ENCODE results near the gene ASPSCR1. TPM values are rescaled to one million over a fixed set of nuclear protein-coding genes. Genes with fewer than 3 reads are reported as not detected.

The ASPSCR1 gene
- total and polyA plus RNA-seq, 2 of the 13 experiments (the other 11 are each of a cell fraction or from before 2014, with no cell fraction given) = 274 to 314 TPM

DNA sequence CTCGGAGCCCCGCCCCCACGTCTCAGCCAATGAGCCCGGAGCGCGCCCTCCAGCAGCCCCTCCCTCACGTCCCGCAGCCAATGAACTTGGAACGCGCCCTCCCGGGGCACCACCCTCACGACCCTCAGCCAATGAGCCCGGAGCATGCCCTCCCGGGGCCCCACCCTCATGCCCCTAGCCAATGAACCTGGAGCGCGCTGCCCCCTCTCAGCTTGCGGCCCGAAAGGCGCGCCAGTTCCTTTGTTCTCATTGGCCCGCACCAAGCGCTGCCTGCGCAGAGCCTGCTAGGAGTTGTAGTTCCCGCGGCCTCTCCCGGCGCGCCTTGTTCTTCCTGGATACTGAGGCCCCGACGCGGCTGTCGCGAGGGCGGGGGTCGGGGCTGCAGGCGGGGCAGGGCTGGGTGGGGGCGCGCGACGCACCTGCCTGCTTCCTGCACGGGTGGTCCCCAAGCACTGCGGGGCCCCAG, 45.6 kb downstream of the ASPSCR1 start, which contains the start of gene LRRC45 (continued):
- no peak for TF ChIP-seq ZNF484 (CRISPR knock-in tag; IDR thresholded peaks at IDR 0.05; ENCODE audit: borderline replicate concordance, low read depth)
- no peak for TF ChIP-seq ZSCAN29 (CRISPR knock-in tag; conservative IDR thresholded peaks at IDR 0.05)
- peak; percentile 60; the same call in 1 of the 2 replicates for TF ChIP-seq ELF3 (CRISPR knock-in tag; IDR thresholded peaks at IDR 0.05)
- TF ChIP-seq ZNF660 (CRISPR knock-in tag; IDR thresholded peaks at IDR 0.05; ENCODE audit: borderline replicate concordance, low read depth) = no peak
- TF ChIP-seq HNRNPUL1 (IDR thresholded peaks at IDR 0.05; ENCODE audit: low read depth, low read length) = no peak
- no peak for TF ChIP-seq PLRG1 (conservative IDR thresholded peaks at IDR 0.05)
- TF ChIP-seq, protein P1, sequence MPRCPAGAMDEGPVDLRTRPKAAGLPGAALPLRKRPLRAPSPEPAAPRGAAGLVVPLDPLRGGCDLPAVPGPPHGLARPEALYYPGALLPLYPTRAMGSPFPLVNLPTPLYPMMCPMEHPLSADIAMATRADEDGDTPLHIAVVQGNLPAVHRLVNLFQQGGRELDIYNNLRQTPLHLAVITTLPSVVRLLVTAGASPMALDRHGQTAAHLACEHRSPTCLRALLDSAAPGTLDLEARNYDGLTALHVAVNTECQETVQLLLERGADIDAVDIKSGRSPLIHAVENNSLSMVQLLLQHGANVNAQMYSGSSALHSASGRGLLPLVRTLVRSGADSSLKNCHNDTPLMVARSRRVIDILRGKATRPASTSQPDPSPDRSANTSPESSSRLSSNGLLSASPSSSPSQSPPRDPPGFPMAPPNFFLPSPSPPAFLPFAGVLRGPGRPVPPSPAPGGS (CRISPR knock-in tag; IDR thresholded peaks at IDR 0.05) = no peak
- TF ChIP-seq, protein P2, sequence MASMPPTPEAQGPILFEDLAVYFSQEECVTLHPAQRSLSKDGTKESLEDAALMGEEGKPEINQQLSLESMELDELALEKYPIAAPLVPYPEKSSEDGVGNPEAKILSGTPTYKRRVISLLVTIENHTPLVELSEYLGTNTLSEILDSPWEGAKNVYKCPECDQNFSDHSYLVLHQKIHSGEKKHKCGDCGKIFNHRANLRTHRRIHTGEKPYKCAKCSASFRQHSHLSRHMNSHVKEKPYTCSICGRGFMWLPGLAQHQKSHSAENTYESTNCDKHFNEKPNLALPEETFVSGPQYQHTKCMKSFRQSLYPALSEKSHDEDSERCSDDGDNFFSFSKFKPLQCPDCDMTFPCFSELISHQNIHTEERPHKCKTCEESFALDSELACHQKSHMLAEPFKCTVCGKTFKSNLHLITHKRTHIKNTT (CRISPR knock-in tag; IDR thresholded peaks at IDR 0.05) = no peak
- TF ChIP-seq MYNN (CRISPR knock-in tag; IDR thresholded peaks at IDR 0.05; ENCODE audit: low read depth) = no peak
- no peak for TF ChIP-seq NAIF1 (CRISPR knock-in tag; IDR thresholded peaks at IDR 0.05; ENCODE audit: borderline replicate concordance)
- no peak for TF ChIP-seq MEIS2 (CRISPR knock-in tag; IDR thresholded peaks at IDR 0.05)
- no peak for TF ChIP-seq ZNF251 (CRISPR knock-in tag; IDR thresholded peaks at IDR 0.05)
- no peak for TF ChIP-seq DMAP1 (CRISPR knock-in tag; IDR thresholded peaks at IDR 0.05)
- TF ChIP-seq, protein P3, sequence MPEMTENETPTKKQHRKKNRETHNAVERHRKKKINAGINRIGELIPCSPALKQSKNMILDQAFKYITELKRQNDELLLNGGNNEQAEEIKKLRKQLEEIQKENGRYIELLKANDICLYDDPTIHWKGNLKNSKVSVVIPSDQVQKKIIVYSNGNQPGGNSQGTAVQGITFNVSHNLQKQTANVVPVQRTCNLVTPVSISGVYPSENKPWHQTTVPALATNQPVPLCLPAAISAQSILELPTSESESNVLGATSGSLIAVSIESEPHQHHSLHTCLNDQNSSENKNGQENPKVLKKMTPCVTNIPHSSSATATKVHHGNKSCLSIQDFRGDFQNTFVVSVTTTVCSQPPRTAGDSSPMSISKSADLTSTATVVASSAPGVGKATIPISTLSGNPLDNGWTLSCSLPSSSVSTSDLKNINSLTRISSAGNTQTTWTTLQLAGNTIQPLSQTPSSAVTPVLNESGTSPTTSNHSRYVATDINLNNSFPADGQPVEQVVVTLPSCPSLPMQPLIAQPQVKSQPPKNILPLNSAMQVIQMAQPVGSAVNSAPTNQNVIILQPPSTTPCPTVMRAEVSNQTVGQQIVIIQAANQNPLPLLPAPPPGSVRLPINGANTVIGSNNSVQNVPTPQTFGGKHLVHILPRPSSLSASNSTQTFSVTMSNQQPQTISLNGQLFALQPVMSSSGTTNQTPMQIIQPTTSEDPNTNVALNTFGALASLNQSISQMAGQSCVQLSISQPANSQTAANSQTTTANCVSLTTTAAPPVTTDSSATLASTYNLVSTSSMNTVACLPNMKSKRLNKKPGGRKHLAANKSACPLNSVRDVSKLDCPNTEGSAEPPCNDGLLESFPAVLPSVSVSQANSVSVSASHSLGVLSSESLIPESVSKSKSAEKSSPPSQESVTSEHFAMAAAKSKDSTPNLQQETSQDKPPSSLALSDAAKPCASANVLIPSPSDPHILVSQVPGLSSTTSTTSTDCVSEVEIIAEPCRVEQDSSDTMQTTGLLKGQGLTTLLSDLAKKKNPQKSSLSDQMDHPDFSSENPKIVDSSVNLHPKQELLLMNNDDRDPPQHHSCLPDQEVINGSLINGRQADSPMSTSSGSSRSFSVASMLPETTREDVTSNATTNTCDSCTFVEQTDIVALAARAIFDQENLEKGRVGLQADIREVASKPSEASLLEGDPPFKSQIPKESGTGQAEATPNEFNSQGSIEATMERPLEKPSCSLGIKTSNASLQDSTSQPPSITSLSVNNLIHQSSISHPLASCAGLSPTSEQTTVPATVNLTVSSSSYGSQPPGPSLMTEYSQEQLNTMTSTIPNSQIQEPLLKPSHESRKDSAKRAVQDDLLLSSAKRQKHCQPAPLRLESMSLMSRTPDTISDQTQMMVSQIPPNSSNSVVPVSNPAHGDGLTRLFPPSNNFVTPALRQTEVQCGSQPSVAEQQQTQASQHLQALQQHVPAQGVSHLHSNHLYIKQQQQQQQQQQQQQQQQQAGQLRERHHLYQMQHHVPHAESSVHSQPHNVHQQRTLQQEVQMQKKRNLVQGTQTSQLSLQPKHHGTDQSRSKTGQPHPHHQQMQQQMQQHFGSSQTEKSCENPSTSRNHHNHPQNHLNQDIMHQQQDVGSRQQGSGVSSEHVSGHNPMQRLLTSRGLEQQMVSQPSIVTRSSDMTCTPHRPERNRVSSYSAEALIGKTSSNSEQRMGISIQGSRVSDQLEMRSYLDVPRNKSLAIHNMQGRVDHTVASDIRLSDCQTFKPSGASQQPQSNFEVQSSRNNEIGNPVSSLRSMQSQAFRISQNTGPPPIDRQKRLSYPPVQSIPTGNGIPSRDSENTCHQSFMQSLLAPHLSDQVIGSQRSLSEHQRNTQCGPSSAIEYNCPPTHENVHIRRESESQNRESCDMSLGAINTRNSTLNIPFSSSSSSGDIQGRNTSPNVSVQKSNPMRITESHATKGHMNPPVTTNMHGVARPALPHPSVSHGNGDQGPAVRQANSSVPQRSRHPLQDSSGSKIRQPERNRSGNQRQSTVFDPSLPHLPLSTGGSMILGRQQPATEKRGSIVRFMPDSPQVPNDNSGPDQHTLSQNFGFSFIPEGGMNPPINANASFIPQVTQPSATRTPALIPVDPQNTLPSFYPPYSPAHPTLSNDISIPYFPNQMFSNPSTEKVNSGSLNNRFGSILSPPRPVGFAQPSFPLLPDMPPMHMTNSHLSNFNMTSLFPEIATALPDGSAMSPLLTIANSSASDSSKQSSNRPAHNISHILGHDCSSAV (CRISPR knock-in tag; IDR thresholded peaks at IDR 0.05; ENCODE audit: borderline replicate concordance) = no peak
- no peak for TF ChIP-seq REXO4 (CRISPR knock-in tag; IDR thresholded peaks at IDR 0.05; ENCODE audit: borderline replicate concordance)
- TF ChIP-seq, protein P4, sequence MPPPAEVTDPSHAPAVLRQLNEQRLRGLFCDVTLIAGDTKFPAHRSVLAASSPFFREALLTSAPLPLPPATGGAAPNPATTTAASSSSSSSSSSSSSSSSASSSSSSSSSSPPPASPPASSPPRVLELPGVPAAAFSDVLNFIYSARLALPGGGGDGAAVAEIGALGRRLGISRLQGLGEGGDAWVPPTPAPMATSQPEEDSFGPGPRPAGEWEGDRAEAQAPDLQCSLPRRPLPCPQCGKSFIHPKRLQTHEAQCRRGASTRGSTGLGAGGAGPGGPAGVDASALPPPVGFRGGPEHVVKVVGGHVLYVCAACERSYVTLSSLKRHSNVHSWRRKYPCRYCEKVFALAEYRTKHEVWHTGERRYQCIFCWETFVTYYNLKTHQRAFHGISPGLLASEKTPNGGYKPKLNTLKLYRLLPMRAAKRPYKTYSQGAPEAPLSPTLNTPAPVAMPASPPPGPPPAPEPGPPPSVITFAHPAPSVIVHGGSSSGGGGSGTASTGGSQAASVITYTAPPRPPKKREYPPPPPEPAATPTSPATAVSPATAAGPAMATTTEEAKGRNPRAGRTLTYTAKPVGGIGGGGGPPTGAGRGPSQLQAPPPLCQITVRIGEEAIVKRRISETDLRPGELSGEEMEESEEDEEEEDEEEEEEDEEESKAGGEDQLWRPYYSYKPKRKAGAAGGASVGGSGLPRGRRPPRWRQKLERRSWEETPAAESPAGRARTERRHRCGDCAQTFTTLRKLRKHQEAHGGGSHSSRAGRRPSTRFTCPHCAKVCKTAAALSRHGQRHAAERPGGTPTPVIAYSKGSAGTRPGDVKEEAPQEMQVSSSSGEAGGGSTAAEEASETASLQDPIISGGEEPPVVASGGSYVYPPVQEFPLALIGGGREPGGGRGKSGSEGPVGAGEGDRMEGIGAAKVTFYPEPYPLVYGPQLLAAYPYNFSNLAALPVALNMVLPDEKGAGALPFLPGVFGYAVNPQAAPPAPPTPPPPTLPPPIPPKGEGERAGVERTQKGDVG (CRISPR knock-in tag; IDR thresholded peaks at IDR 0.05; ENCODE audit: borderline replicate concordance) = no peak
- no peak for TF ChIP-seq ZNF569 (CRISPR knock-in tag; IDR thresholded peaks at IDR 0.05; ENCODE audit: borderline replicate concordance)
